Measurements from ENCODE around the gene NPLOC4.
"Not testable (repeated sequence)": the region's sequence is repeated elsewhere in the genome, so short reads cannot be mapped to it uniquely, and the experiment has no call there.

NPLOC4 gene

GRCh38 chr17:81593105-81593871, 43.6 kb downstream of the NPLOC4 start:
- Histone ChIP-seq H3K27me3 (ENCODE audit: control insufficient read depth, insufficient read depth, low read length) (no peaks in the 10 kb centered on the region), H3K9ac (ENCODE audit: low read depth, low read length) (no peak overlapping the region), H3K36me3 (ENCODE audit: control insufficient read depth, insufficient read depth, low read length) (peaks cover 38% of the 10 kb centered on the region), H3K9me3 (ENCODE audit: control insufficient read depth, insufficient read depth, low read length) (no peaks in the 10 kb centered on the region), H3K4me1 (ENCODE audit: control insufficient read depth, insufficient read depth, low read length) (no peaks in the 10 kb centered on the region), H3K4me3 (ENCODE audit: low read depth, low read length) (no peak overlapping the region)

- Histone ChIP-seq H3K4me1 (ENCODE audit: control insufficient read depth, insufficient read depth, low read length) (no peaks in the 10 kb centered on the region), H3K4me3 (ENCODE audit: low read depth, low read length) (no peak overlapping the region), H3K36me3 (ENCODE audit: control insufficient read depth, insufficient read depth, low read length) (peaks cover 42% of the 10 kb centered on the region), H3K9ac (ENCODE audit: low read depth, low read length) (no peak overlapping the region), H3K9me3 (ENCODE audit: control insufficient read depth, insufficient read depth, low read length) (no peaks in the 10 kb centered on the region), H3K27me3 (ENCODE audit: control insufficient read depth, insufficient read depth, low read length) (no peaks in the 10 kb centered on the region)
These were observed 44.9 kb downstream of the NPLOC4 start for GRCh38 chr17:81591971-81592370.

- H3K36me3 ChIP-seq (ENCODE audit: control insufficient read depth, insufficient read depth, low read length) = peaks cover 50% of the 10 kb centered on the region
- H3K9me3 ChIP-seq (ENCODE audit: control insufficient read depth, insufficient read depth, low read length) = no peaks in the 10 kb centered on the region
- no peaks in the 10 kb centered on the region for H3K27me3 ChIP-seq (ENCODE audit: control insufficient read depth, insufficient read depth, low read length)
- no peaks in the 10 kb centered on the region for H3K4me1 ChIP-seq (ENCODE audit: control insufficient read depth, insufficient read depth, low read length)
- no peak overlapping the region for H3K4me3 ChIP-seq (ENCODE audit: low read depth, low read length)
- no peak overlapping the region for H3K9ac ChIP-seq (ENCODE audit: low read depth, low read length)
These were observed 46.8 kb downstream of the NPLOC4 start for GRCh38 chr17:81590121-81590520.

- Histone ChIP-seq H3K9me3 (ENCODE audit: control insufficient read depth, insufficient read depth, low read length) (no peaks in the 10 kb centered on the region), H3K9ac (ENCODE audit: low read depth, low read length) (no peak overlapping the region), H3K4me3 (ENCODE audit: low read depth, low read length) (no peak overlapping the region), H3K36me3 (ENCODE audit: control insufficient read depth, insufficient read depth, low read length) (peaks cover 46% of the 10 kb centered on the region), H3K4me1 (ENCODE audit: control insufficient read depth, insufficient read depth, low read length) (no peaks in the 10 kb centered on the region), H3K27me3 (ENCODE audit: control insufficient read depth, insufficient read depth, low read length) (no peaks in the 10 kb centered on the region)
These were observed 47.3 kb downstream of the NPLOC4 start for GRCh38 chr17:81589612-81590011.

GRCh38 chr17:81586096-81586495, 50.8 kb downstream of the NPLOC4 start:
- no peaks in the 10 kb centered on the region for H3K4me1 ChIP-seq (ENCODE audit: control insufficient read depth, insufficient read depth, low read length)
- peaks cover 46% of the 10 kb centered on the region for H3K36me3 ChIP-seq (ENCODE audit: control insufficient read depth, insufficient read depth, low read length)
- H3K9ac ChIP-seq (ENCODE audit: low read depth, low read length) = no peak overlapping the region
- no peaks in the 10 kb centered on the region for H3K9me3 ChIP-seq (ENCODE audit: control insufficient read depth, insufficient read depth, low read length)
- no peak overlapping the region for H3K4me3 ChIP-seq (ENCODE audit: low read depth, low read length)
- H3K27me3 ChIP-seq (ENCODE audit: control insufficient read depth, insufficient read depth, low read length) = no peaks in the 10 kb centered on the region

GRCh38 chr17:81584771-81585170, 52.1 kb downstream of the NPLOC4 start:
- not testable (repeated sequence) for H3K9ac ChIP-seq (ENCODE audit: low read depth, low read length); H3K27me3 ChIP-seq (ENCODE audit: control insufficient read depth, insufficient read depth, low read length); H3K9me3 ChIP-seq (ENCODE audit: control insufficient read depth, insufficient read depth, low read length); H3K4me1 ChIP-seq (ENCODE audit: control insufficient read depth, insufficient read depth, low read length); H3K4me3 ChIP-seq (ENCODE audit: low read depth, low read length)
- peaks cover 44% of the 10 kb centered on the region for H3K36me3 ChIP-seq (ENCODE audit: control insufficient read depth, insufficient read depth, low read length)

- Histone ChIP-seq H3K36me3 (ENCODE audit: control insufficient read depth, insufficient read depth, low read length) (peaks cover 46% of the 10 kb centered on the region), H3K9ac (ENCODE audit: low read depth, low read length) (no peak overlapping the region), H3K4me1 (ENCODE audit: control insufficient read depth, insufficient read depth, low read length) (no peaks in the 10 kb centered on the region), H3K27me3 (ENCODE audit: control insufficient read depth, insufficient read depth, low read length) (no peaks in the 10 kb centered on the region), H3K9me3 (ENCODE audit: control insufficient read depth, insufficient read depth, low read length) (no peaks in the 10 kb centered on the region), H3K4me3 (ENCODE audit: low read depth, low read length) (no peak overlapping the region)
These were observed 53.1 kb downstream of the NPLOC4 start for GRCh38 chr17:81583589-81584342.

- Histone ChIP-seq H3K9me3 (ENCODE audit: control insufficient read depth, insufficient read depth, low read length) (no peaks in the 10 kb centered on the region), H3K4me3 (ENCODE audit: low read depth, low read length) (no peak overlapping the region), H3K9ac (ENCODE audit: low read depth, low read length) (no peak overlapping the region), H3K4me1 (ENCODE audit: control insufficient read depth, insufficient read depth, low read length) (no peaks in the 10 kb centered on the region), H3K36me3 (ENCODE audit: control insufficient read depth, insufficient read depth, low read length) (peaks cover 37% of the 10 kb centered on the region), H3K27me3 (ENCODE audit: control insufficient read depth, insufficient read depth, low read length) (no peaks in the 10 kb centered on the region)
These were observed 54.2 kb downstream of the NPLOC4 start for GRCh38 chr17:81582749-81583148.

- Histone ChIP-seq H3K4me1 (ENCODE audit: control insufficient read depth, insufficient read depth, low read length) (no peaks in the 10 kb centered on the region), H3K27me3 (ENCODE audit: control insufficient read depth, insufficient read depth, low read length) (no peaks in the 10 kb centered on the region), H3K36me3 (ENCODE audit: control insufficient read depth, insufficient read depth, low read length) (peaks cover 37% of the 10 kb centered on the region), H3K9ac (ENCODE audit: low read depth, low read length) (no peak overlapping the region), H3K9me3 (ENCODE audit: control insufficient read depth, insufficient read depth, low read length) (no peaks in the 10 kb centered on the region), H3K4me3 (ENCODE audit: low read depth, low read length) (no peak overlapping the region)
These were observed 54.6 kb downstream of the NPLOC4 start for GRCh38 chr17:81582341-81582740.

GRCh38 chr17:81581758-81582157, 55.2 kb downstream of the NPLOC4 start:
- H3K9me3 ChIP-seq (ENCODE audit: control insufficient read depth, insufficient read depth, low read length) = no peaks in the 10 kb centered on the region
- H3K4me3 ChIP-seq (ENCODE audit: low read depth, low read length) = no peak overlapping the region
- H3K27me3 ChIP-seq (ENCODE audit: control insufficient read depth, insufficient read depth, low read length) = no peaks in the 10 kb centered on the region
- H3K4me1 ChIP-seq (ENCODE audit: control insufficient read depth, insufficient read depth, low read length) = no peaks in the 10 kb centered on the region
- no peak overlapping the region for H3K9ac ChIP-seq (ENCODE audit: low read depth, low read length)
- H3K36me3 ChIP-seq (ENCODE audit: control insufficient read depth, insufficient read depth, low read length) = peaks cover 34% of the 10 kb centered on the region

GRCh38 chr17:81580481-81580880, 56.4 kb downstream of the NPLOC4 start:
- no peaks in the 10 kb centered on the region for H3K4me1 ChIP-seq (ENCODE audit: control insufficient read depth, insufficient read depth, low read length)
- H3K9me3 ChIP-seq (ENCODE audit: control insufficient read depth, insufficient read depth, low read length) = no peaks in the 10 kb centered on the region
- H3K27me3 ChIP-seq (ENCODE audit: control insufficient read depth, insufficient read depth, low read length) = no peaks in the 10 kb centered on the region
- peaks cover 28% of the 10 kb centered on the region for H3K36me3 ChIP-seq (ENCODE audit: control insufficient read depth, insufficient read depth, low read length)
- H3K9ac ChIP-seq (ENCODE audit: low read depth, low read length) = no peak overlapping the region
- no peak overlapping the region for H3K4me3 ChIP-seq (ENCODE audit: low read depth, low read length)

GRCh38 chr17:81579821-81580321, 57.0 kb downstream of the NPLOC4 start:
- H3K9me3 ChIP-seq (ENCODE audit: control insufficient read depth, insufficient read depth, low read length) = no peaks in the 10 kb centered on the region
- H3K27me3 ChIP-seq (ENCODE audit: control insufficient read depth, insufficient read depth, low read length) = no peaks in the 10 kb centered on the region
- no peak overlapping the region for H3K9ac ChIP-seq (ENCODE audit: low read depth, low read length)
- no peak overlapping the region for H3K4me3 ChIP-seq (ENCODE audit: low read depth, low read length)
- peaks cover 27% of the 10 kb centered on the region for H3K36me3 ChIP-seq (ENCODE audit: control insufficient read depth, insufficient read depth, low read length)
- no peaks in the 10 kb centered on the region for H3K4me1 ChIP-seq (ENCODE audit: control insufficient read depth, insufficient read depth, low read length)

Data from iPS-15b (cell line).